Ishikawa (cell line): ENCODE measurements around the gene MAGEF1.

Source experiments
- EGR1 ChIP-seq: IDR thresholded peaks from 2 replicates; pipeline ENCODE4 v1.6.1; 2012
- EP300 ChIP-seq: IDR thresholded peaks from 2 replicates; pipeline ENCODE4 v1.6.1; 2012; ENCODE audit warnings: borderline replicate concordance
- FOXM1 ChIP-seq: IDR thresholded peaks from 2 replicates; pipeline ENCODE4 v1.6.1; 2012; ENCODE audit warnings: low read depth, borderline replicate concordance
- NFIC ChIP-seq: IDR thresholded peaks from 2 replicates; pipeline ENCODE4 v1.6.1; 2012
- RAD21 ChIP-seq: IDR thresholded peaks from 2 replicates; pipeline ENCODE4 v1.6.1; 2012; ENCODE audit warnings: low read depth
- TAF1 ChIP-seq: IDR thresholded peaks from 2 replicates; pipeline ENCODE4 v1.6.1; 2012; ENCODE audit warnings: low read depth, mild to moderate bottlenecking
- TF ChIP-seq, protein P1 (sequence below): IDR thresholded peaks from 2 replicates; pipeline ENCODE4 v1.6.1; 2012; ENCODE audit warnings: low read depth, mild to moderate bottlenecking

DNA sequence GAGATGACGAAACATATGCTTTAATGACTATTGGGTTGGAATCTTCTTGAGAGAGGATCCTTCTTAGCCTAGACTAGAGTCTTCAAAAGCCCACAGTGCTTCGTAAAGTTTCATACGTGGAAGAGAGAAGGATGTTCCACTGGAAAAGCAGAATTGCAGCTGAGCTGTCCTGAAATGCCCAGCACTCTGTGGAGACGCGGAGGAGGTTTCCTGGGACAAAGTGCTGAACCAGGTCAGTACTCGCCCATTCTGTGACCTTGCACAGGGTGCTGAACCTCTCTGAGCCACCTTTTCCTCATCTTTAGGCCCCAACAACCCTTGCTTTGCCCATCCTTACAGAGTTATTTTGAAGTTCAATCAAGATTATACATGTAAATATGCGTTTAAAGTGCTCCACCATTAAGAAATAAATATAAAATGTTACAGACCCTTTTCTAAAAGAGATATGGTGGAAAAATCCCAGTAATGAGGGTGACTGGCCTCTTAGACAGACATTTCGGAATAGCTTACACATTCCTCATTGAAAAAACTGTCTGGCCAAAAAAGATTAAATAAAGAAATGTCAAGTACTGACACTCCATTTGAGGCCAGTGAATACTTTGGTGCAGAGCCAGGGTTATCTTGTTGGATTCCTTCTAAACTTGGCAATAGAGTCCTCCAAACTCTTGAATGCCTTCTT, 4.2 kb upstream of the MAGEF1 start:
- TF ChIP-seq FOXM1 (no peak), RAD21 (no peak), NFIC (no peak), TAF1 (no peak), EGR1 (no peak), EP300 (no peak)
- TF ChIP-seq, protein P1, sequence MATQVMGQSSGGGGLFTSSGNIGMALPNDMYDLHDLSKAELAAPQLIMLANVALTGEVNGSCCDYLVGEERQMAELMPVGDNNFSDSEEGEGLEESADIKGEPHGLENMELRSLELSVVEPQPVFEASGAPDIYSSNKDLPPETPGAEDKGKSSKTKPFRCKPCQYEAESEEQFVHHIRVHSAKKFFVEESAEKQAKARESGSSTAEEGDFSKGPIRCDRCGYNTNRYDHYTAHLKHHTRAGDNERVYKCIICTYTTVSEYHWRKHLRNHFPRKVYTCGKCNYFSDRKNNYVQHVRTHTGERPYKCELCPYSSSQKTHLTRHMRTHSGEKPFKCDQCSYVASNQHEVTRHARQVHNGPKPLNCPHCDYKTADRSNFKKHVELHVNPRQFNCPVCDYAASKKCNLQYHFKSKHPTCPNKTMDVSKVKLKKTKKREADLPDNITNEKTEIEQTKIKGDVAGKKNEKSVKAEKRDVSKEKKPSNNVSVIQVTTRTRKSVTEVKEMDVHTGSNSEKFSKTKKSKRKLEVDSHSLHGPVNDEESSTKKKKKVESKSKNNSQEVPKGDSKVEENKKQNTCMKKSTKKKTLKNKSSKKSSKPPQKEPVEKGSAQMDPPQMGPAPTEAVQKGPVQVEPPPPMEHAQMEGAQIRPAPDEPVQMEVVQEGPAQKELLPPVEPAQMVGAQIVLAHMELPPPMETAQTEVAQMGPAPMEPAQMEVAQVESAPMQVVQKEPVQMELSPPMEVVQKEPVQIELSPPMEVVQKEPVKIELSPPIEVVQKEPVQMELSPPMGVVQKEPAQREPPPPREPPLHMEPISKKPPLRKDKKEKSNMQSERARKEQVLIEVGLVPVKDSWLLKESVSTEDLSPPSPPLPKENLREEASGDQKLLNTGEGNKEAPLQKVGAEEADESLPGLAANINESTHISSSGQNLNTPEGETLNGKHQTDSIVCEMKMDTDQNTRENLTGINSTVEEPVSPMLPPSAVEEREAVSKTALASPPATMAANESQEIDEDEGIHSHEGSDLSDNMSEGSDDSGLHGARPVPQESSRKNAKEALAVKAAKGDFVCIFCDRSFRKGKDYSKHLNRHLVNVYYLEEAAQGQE, result no peak
